ENCODE measurements around the gene EDNRA. TPM values are rescaled to one million over a fixed set of nuclear protein-coding genes. Genes with fewer than 3 reads are reported as not detected.

EDNRA gene
- total RNA-seq, 4 donors from 2014 or later = 3.4 to 18.7 (median 7.7) TPM

- Histone ChIP-seq H3K36me3 (no peaks in the 10 kb centered on the region), H3K4me1 (peaks cover 0 to 17% (median 0%) of the 10 kb centered on the region in 3 donors), H3K4me3 (no peak overlapping the region), H3K9me3 (no peaks in the 10 kb centered on the region), H3K27me3 (peaks cover 26% of the 10 kb centered on the region), H3K27ac (no peak overlapping the region)
- WGBS, 2 donors (ENCODE audit: low coverage in 1 of 2) = 87 to 100% methylated on average over 2 of the region's 2 CpGs
- no peak for TF ChIP-seq POLR2AphosphoS5 (IDR thresholded peaks at IDR 0.05)
- no peak for TF ChIP-seq POLR2A (IDR thresholded peaks at IDR 0.05)
- no peak for TF ChIP-seq CTCF (IDR thresholded peaks at IDR 0.05)
- TF ChIP-seq EP300 (IDR thresholded peaks at IDR 0.05) = no peak
- no peak for ATAC-seq
Observed at GRCh38 chr4:147485167-147485566, 4.3 kb downstream of the EDNRA start.

- no peaks in the 10 kb centered on the region for H3K9me3 ChIP-seq
- H3K27me3 ChIP-seq = peaks cover 9% of the 10 kb centered on the region
- no peak overlapping the region for H3K27ac ChIP-seq
- no peaks in the 10 kb centered on the region for H3K36me3 ChIP-seq
- ATAC-seq = no peak
- no peak overlapping the region for H3K4me3 ChIP-seq
- no peak for TF ChIP-seq EP300 (IDR thresholded peaks at IDR 0.05)
- TF ChIP-seq POLR2AphosphoS5 (IDR thresholded peaks at IDR 0.05) = no peak
- no peak for TF ChIP-seq POLR2A (IDR thresholded peaks at IDR 0.05)
- no peaks in the 10 kb centered on the region for H3K4me1 ChIP-seq
Observed at GRCh38 chr4:147487616-147488015, 6.7 kb downstream of the EDNRA start.

- TF ChIP-seq POLR2A (IDR thresholded peaks at IDR 0.05) (no peak), EP300 (IDR thresholded peaks at IDR 0.05) (no peak), POLR2AphosphoS5 (IDR thresholded peaks at IDR 0.05) (no peak), CTCF (IDR thresholded peaks at IDR 0.05) (no peak)
- peaks cover 8% of the 10 kb centered on the region for H3K27me3 ChIP-seq
- H3K36me3 ChIP-seq = no peaks in the 10 kb centered on the region
- H3K4me1 ChIP-seq = no peaks in the 10 kb centered on the region
- no peak for ATAC-seq
- no peak overlapping the region for H3K27ac ChIP-seq
- no peaks in the 10 kb centered on the region for H3K9me3 ChIP-seq
- H3K4me3 ChIP-seq = no peak overlapping the region
- 65% methylated on average over 1 of the region's 1 CpG; no CpG with 5 or more reads in 1 of the 2 donors for WGBS, 2 donors (ENCODE audit: low coverage in 1 of 2)
Observed at GRCh38 chr4:147488556-147488955, 7.7 kb downstream of the EDNRA start.

- Histone ChIP-seq H3K27me3 (no peaks in the 10 kb centered on the region), H3K9me3 (no peaks in the 10 kb centered on the region), H3K4me1 (no peaks in the 10 kb centered on the region), H3K4me3 (no peak overlapping the region), H3K27ac (no peak overlapping the region), H3K36me3 (no peaks in the 10 kb centered on the region)
- ATAC-seq = no peak
- no peak for TF ChIP-seq POLR2AphosphoS5 (IDR thresholded peaks at IDR 0.05)
- TF ChIP-seq POLR2A (IDR thresholded peaks at IDR 0.05) = no peak
- no peak for TF ChIP-seq EP300 (IDR thresholded peaks at IDR 0.05)
- TF ChIP-seq CTCF (IDR thresholded peaks at IDR 0.05) = no peak
- WGBS, 2 donors (ENCODE audit: low coverage in 1 of 2) = 65 to 85% methylated on average over 2 of the region's 2 CpGs
Observed at GRCh38 chr4:147491086-147491485, 10.2 kb downstream of the EDNRA start.

DNA sequence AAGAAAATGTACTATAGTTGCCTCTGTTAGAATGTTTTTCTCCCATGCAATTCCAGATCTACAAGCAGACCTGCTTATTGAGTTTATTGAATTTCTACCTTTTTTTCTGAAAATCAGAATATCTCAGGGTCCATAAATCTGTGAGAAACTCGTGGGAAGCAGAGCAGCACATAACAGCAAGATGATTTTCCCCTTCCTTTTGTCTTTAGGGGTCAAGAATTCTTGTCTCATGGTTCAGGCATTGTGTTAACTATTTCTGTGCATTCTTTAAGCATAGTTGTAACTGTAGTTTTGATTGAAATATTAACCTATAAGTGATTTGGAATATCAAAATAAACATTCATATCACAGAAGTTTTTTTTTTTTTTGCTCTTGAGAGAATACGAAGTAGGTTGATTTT lies 11.4 kb downstream of the EDNRA start:
- Histone ChIP-seq H3K36me3 (no peaks in the 10 kb centered on the region), H3K9me3 (no peaks in the 10 kb centered on the region), H3K4me3 (no peak overlapping the region), H3K4me1 (no peaks in the 10 kb centered on the region), H3K27ac (no peak overlapping the region), H3K27me3 (no peaks in the 10 kb centered on the region)
- ATAC-seq = no peak
- 25 to 61% methylated on average over 2 of the region's 2 CpGs for WGBS, 2 donors (ENCODE audit: low coverage in 1 of 2)
- no peak for TF ChIP-seq EP300 (IDR thresholded peaks at IDR 0.05)
- no peak for TF ChIP-seq CTCF (IDR thresholded peaks at IDR 0.05)
- TF ChIP-seq POLR2AphosphoS5 (IDR thresholded peaks at IDR 0.05) = no peak
- TF ChIP-seq POLR2A (IDR thresholded peaks at IDR 0.05) = no peak
